ENCODE results near the gene MZF1.
"Not testable (repeated sequence)": the region's sequence is repeated elsewhere in the genome, so short reads cannot be mapped to it uniquely, and the experiment has no call there.

Gene MZF1

GRCh38 chr19:58572818-58573657 lies at the start of gene MZF1:
Gene MZF1 (minus strand): TSS chr19:58573335. CDS start chr19:58571389, 1,946 bp downstream.
- DNase-seq = peak; percentile 99

DNA sequence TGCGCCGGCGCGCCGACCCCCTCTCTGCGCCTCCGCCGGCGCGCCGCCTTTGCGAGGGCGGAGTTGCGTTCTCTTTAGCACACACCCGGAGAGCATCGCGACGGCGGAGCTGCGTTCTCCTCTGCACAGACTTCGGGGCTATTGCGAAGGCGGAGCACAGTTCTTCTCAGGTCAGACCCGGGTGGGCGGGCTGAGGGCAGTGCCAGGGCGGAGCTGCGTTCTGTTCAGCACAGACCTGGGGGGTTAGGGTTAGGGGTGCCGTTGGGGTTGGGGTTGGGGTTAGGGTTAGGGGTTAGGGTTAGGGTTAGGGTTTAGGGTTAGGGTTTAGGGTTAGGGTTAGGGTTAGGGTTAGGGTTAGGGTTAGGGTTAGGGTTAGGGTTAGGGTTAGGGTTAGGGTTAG lies 34.1 kb upstream of the MZF1 start:
- DNase-seq = peak; percentile 36

DNA sequence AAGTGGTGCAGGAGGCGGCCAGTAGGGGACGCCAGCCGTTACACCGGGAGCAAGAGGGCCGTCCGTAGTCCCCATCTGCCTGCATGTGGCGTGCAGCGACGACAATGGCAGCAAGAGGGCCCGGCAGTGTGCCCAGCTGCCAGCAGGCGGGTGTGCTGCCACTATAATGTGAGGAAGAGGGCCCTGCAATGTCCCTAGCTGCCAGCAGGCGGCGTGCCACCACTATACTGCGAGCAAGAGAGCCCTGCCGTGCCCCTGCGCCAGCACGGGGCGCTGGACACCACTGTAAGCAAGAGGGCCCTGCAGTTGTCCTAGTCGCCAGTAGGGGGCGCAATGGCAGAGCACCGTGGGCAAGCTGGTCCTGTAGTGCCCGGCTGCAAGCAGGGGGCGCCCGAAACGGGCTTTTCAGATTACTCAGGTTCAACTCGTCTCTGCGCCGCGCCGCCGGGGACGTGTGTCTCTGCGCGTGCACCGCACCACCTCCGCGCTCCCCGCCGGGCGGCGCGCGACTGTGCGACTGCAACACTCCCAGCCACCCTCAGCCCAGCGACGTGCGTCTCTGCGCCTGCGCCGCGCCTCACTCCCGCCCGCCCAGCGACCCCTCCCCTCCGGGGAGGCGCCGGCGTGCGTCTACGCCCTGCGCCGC lies 33.2 kb upstream of the MZF1 start:
- DNase-seq = peak; percentile 13

DNA sequence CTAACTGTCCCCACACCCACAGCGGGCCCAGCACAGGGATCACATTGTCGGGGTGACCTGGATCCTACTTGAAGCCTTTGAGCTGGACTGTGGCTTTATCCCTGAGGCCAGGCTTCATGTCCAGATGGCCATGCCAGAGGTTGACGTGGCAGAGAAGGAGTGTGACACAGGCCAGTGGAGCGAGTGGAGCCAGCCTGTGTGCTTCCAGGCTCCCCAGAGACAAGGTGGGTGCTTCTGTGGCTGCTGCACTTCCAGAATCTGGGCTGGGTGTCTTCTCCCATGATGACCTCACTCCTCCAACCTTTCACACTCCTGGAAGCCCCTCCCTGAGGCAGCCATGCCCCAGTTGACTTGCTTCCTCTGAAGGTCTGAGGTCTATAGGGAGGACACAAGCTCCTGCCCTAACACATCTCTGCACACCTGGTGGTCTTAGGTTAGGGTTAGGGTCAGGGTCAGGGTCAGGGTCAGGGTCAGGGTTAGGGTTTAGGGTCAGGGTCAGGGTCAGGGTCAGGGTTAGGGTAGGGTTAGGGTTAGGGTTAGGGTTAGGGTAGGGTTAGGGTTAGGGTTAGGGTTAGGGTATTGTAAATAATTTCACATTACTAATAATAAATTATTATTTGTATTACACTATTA lies 13.1 kb upstream of the MZF1 start:
- peak; percentile 28 for DNase-seq

DNA sequence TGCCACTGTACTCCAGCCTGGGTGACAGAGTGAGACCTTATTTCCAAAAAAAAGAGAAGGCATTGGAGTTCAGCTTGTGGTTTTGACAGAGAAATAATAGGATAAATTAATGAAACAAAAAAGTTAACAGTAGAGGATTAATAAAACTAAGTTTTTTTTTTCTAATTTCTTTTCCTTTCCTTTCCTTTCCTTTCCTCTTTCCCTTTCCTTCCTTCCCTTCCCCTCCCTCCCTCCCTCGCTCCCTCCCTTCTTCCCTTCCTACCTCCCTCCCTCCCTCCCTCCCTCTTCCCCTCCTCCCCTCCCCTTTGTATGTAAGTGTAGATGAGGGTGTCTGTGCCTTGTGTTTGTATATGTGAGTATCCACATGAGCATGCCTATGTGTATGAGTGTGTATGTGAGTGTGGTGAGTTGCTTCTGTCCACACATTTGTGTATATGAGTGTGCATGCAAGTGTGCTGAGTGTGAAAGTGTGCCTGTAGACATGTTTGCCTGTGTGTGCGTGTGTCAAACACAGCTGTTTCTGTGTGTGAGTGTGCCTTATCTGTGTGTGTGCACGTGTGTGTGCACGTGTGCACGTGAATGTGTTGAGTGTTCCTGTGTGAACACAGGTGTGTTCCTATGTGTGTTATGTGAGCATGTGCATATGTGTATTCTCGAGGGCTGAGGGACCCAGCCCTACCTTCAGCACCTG lies 12.5 kb upstream of the MZF1 start:
- DNase-seq = peak; percentile 4

DNA sequence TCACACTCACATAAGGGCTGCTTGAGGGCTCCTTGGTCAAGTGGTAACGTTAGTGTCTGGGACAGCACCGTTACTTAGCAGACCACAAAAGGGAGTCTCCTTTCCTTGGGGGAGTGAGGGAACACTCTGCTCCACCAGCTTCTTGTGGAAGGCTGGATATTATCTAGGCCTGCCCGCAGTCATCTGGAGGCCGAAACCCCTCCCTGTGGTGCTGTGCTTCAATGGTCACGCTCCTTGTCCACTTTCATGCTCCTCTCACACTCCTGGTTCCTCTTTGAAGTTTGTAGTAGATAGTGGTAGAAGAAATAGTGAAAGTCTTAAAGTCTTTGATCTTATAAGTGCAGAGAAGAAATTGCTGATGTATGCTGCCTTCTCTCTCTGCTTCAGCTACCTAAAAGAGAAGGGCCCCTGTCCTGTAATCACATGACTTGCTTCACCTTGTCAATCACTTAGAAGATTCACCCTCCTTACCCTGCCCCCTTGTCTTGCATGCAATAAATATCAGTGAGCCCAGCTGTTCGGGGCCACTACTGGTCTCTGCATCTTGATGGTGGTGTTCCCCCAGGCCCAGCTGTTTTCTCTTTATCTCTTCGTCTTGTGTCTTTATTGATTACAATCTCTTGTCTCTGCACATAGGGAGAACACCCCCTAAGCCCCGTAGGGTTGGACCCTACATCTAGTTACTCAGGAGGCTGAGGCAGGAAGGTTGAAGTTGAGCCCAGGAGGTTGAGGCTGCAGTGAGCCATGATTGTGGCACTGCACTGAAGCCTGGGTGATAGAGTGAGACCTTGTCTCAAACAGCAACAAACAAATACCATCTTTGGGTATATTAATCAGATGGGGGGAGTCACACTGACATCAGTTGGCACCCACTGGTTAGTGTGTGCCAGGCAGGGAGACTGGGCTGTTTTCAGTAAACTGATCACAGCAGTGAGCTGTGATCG lies 11.6 kb upstream of the MZF1 start:
- DNase-seq = peak; percentile 32

DNA sequence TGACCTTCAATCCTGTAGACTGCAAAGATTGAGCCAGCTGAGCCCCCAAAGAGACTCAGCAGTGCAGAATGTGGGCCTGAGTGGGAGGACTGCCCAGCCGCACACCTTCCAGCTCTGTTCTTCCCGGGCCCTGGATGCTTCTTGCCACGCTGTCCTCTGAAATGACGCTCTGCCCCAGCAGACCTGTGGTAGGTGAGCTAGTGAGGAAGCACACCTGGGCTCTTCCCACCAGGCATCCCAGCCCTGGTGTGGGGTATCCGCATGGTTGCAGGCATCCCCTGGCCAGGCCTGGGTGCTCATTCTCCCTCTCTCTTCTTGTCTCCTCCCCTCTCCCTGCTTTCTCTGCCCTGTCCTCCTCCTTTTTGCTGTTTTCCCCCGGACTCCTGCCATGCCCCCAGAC lies 9.8 kb upstream of the MZF1 start:
- no peak for DNase-seq

DNA sequence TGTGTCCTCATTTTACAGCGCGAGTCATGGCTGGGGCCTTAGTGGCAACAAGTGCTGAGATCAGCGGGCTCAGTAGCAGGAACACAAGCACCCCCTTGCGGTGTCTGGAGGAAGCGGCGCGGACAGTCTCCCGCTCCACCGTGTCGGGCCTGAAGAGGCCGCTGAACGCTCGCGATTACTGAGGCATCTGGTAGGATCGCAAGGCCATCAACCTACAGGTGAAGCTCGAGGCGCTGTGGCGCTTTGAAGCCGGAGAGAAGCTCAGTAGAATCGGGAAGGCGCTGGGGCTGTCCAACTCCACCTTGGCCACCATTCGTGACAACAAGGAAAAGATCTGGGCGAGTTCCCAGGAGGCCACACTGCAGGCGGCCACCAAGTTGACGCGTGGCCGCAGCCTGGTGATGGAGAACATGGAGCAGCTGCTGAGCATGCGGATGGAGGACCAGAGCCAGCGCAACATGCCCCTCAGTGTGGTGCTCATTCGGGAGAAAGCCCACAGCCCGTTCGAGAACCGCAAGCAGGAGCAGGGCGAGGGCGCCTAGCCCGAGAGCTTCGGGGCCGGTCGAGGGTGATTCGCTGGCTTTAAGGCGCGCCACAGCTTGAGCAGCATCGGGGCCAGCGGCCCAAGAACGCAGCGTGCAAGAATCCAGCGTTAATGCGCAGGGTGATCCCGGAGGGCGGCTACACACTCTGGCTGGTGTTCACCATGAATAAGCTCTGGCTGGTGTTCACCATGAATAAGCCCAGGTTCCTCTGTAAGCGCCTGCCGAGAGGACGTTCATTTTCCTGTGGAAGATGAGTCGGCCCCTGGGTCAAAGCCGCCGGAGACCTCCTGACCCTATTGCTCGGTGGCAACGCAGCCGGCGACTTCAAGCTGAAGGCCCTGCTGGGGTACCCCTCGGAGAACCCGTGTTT lies 8.3 kb upstream of the MZF1 start:
- peak; percentile 89 for DNase-seq

DNA sequence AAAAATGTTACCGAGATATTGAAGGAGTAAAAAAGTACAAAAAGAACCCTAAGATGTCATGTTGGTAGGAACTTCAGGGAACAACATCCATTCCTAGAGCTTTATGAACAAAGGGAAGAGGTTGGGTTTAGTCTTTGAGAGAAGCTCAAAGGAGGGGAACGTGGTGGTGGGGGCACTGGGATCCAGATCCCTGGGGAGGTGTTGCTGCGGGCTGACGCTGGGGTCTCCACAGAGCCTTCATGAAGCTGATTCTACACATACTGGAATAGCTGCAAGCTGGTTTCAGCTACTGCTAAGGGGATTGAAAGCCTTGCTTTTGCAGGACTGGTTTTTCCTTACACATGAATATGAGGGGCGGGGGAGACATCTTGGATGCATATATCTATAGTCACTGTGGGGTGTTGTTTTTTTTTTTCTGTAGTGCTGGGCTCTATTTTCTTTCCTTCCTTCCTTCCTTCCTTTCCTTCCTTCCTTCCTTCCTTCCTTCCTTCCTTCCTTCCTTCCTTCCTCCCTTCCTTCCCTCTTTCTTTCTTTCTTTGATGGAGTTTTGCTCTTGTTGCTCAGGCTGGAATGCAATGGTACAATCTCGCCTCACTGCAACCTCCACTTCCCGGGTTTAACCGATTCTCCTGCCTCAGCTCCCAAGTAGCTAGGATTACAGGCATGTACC lies 6.5 kb upstream of the MZF1 start:
- DNase-seq = peak; percentile 16

GRCh38 chr19:58578012-58578925 lies 5.1 kb upstream of the MZF1 start:
- peak; percentile 17 for DNase-seq

DNA sequence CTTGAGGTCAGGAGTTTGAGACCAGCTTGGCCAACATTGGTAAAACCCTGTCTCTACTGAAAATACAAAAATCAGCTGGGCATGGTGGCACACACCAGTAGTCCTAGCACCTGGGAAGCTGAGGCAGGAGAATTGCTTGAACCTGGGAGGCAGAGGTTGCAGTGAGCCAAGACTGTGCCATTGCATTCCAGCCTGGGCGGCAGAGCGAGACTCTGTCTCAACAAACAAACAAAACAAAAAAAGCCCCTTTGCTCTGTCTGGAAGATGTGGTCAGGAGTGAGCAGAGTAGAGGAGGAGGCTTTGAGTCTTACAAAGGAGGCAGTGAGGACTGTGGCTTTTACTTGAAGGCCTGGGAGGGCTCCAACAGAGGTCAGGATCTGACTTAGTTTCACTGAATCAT lies 4.4 kb upstream of the MZF1 start:
- DNase-seq = not testable (repeated sequence)

- peak; percentile 93 for DNase-seq
Measured at GRCh38 chr19:58575183-58576041, 2.3 kb upstream of the MZF1 start.

DNA sequence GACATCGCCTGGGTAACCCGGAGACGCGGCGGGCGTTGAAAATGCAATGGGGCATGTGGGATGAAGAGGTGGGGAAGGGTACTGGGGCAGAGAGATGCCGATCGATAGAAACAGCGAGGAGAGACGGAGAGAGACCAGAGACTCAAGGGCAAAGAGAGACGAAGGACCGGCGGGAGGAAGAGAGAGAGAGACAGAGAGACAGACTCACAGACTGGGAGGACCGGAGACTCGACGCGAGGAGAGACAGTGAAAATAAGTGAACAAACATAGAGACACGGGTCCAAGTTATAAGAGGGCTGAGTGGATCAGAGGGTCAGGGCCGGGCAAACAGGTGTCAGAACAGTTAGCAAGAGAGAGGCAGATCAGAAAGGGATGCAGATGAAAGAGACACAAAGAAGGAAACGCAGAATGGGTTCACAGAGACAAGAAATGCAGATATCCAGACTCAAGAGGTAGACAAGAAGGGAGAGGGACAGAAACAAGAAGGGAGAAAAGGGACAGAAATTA lies 576 bp upstream of the MZF1 start:
- DNase-seq = no peak

- DNase-seq = no peak
Measured at GRCh38 chr19:58572026-58572817, 913 bp downstream of the MZF1 start.

DNA sequence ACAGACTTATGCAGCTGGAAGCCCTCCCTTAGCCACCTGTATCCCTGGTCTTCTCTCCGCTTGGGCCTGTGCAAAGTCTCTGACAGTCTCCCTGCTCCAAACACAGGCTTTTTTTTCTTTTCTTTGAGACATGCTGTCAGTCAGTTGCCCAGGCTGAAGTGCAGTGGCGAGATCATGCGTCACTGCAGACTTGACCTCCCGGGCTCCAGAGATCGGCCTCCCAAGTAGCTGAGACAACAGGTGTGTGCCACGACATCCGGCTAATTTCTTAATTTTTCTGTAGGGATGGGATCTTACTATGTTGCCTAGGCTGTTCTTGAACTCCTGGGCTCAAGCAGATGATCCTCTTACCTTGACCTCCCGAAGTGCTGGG lies 1.6 kb downstream of the MZF1 start:
- DNase-seq = no peak

- DNase-seq = no peak
Measured at GRCh38 chr19:58570770-58571574, 2.2 kb downstream of the MZF1 start.
